Kidney (tissue), 14 donors: ENCODE measurements around the gene SNRPD3. TPM values are rescaled to one million over a fixed set of nuclear protein-coding genes. Genes with fewer than 3 reads are reported as not detected.

Experiments used
- DNase-seq, 5 donors: peaks; one replicate each; pipeline ENCODE4 v3.0.0-alpha.2; 2013 to 2020
- FAIRE-seq: peaks from 2 replicates; lab custom pipeline; 2012; peaks lifted over from hg19 to GRCh38; lab: Jason Lieb, UNC
- H3K27ac ChIP-seq, 2 donors: one replicate each; pipeline ENCODE4 v1.7.0; 2013; ENCODE audit warnings: low read depth in 2 of 2, low read length in 2 of 2, inconsistent platforms in 1 of 2
- H3K27me3 ChIP-seq: one replicate; pipeline ENCODE4 v1.7.1; 2013; ENCODE audit warnings: low read length, inconsistent platforms; ENCODE audit not compliant: control insufficient read depth, insufficient read depth
- H3K36me3 ChIP-seq, 3 donors: one replicate each; pipeline versions ENCODE4 v1.7.0 to v1.7.1; 2013; ENCODE audit warnings: low read length in 3 of 3, control low read depth in 1 of 3, inconsistent platforms in 1 of 3; ENCODE audit not compliant: insufficient read depth in 3 of 3, control insufficient read depth in 2 of 3
- H3K4me1 ChIP-seq, 3 donors: one replicate each; pipeline versions ENCODE4 v1.7.0 to v1.7.1; 2013; ENCODE audit warnings: low read length in 3 of 3, inconsistent platforms in 1 of 3, low read depth in 1 of 3; ENCODE audit not compliant: control insufficient read depth in 2 of 3, insufficient read depth in 2 of 3
- H3K4me3 ChIP-seq, 3 donors: one replicate each; pipeline versions ENCODE4 v1.7.0 to v1.8.1; 2013; ENCODE audit warnings: low read length in 3 of 3, control low read depth in 1 of 3, inconsistent platforms in 1 of 3
- H3K9ac ChIP-seq, 3 donors: one replicate each; pipeline versions ENCODE4 v1.7.0 to v1.7.1; 2013; ENCODE audit warnings: low read length in 3 of 3, control low read depth in 1 of 3, inconsistent platforms in 1 of 3
- H3K9me3 ChIP-seq, 3 donors: one replicate each; pipeline versions ENCODE4 v1.7.0 to v1.7.1; 2013; ENCODE audit warnings: low read length in 3 of 3, control low read depth in 1 of 3, inconsistent platforms in 1 of 3; ENCODE audit not compliant: control insufficient read depth in 2 of 3, insufficient read depth in 1 of 3
- CTCF ChIP-seq: IDR thresholded peaks from 3 replicates; pipeline ENCODE4 v1.5.1; 2012; ENCODE audit warnings: mild to moderate bottlenecking, moderate library complexity, borderline replicate concordance; ENCODE audit not compliant: insufficient read depth; ENCODE audit errors: extremely low read depth
- intact Hi-C: fragments of 100-400 bp; cut with DNase I; formaldehyde crosslinking; loops from one replicate; pipeline ENCODE4 v1.11.1; 2022
- polyA plus RNA-seq: library from polyadenylated mRNA; stranded (reverse); fragments of 350-450 nt; fragmentation: Illumina TruSeq; extraction: RNeasy Lipid Tissue Mini Kit (QIAGEN cat#74804); gene quantifications from one replicate; pipeline ENCODE4 v1.2.3, GENCODE V29; 2014; ENCODE audit warnings: low read depth, low replicate concordance; ENCODE audit not compliant: insufficient read depth
- total RNA-seq: library from RNA; stranded (reverse); fragmentation: NEBNext Ultra II Directional; extraction: Animal tissue kit (Norgen Biotek cat#: 25700); gene quantifications from one replicate; pipeline ENCODE4 v1.2.1, GENCODE V29; 2021
- donor health status: control.
- donor health status: control.
- donor health status: control.
- donor health status: control.
- donor health status: control.
- donor health status: DM: yes; HTN: yes; CAD: no.
- donor health status: Normal renal cell carcinoma (clear cell type).

SNRPD3 gene
- total and polyA plus RNA-seq, 2 donors from 2014 or later = 73.7 to 136 TPM

DNA sequence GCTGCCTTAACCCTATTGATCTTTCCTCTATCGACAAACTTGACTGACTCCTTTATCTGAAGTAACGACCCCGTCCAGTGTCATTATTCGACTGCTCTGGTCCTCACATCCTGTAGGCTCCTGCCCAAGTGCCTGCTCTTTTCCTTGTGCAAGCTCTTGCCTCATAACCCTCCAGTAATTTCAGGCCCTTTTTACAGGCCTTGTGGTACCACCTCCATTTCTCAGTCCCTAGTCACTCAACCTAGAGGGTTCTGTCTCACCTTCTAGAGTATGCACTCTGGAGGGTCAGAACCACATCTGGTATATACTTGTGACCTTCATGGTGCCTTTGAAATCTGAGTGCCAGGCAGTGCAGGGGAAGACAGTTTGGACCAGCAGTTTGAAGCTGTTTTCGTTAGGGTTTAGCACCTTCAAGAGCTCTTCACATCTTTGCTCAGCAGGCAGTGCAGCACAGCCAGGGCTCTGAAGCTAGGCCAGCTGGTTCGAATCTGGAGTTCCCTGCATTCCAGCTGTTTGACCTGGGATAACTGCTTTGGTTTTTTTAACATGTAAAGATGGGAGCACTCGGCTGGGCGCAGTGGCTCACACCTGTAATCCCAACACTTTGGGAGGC, 11.2 kb downstream of the SNRPD3 start:
- no peak overlapping the region for H3K4me3 ChIP-seq
- peaks cover 0 to 22% (median 19%) of the 10 kb centered on the region in 3 donors for H3K4me1 ChIP-seq
- no peak for TF ChIP-seq CTCF
- H3K36me3 ChIP-seq = peaks cover 9 to 28% (median 15%) of the 10 kb centered on the region in 3 donors
- H3K9me3 ChIP-seq = no peaks in the 10 kb centered on the region
- H3K9ac ChIP-seq = no peak overlapping the region
- no peak overlapping the region for H3K27ac ChIP-seq
- DNase-seq = no peak
- FAIRE-seq = no peak
- intact Hi-C loops = no loop called here
- H3K27me3 ChIP-seq = no peaks in the 10 kb centered on the region

DNA sequence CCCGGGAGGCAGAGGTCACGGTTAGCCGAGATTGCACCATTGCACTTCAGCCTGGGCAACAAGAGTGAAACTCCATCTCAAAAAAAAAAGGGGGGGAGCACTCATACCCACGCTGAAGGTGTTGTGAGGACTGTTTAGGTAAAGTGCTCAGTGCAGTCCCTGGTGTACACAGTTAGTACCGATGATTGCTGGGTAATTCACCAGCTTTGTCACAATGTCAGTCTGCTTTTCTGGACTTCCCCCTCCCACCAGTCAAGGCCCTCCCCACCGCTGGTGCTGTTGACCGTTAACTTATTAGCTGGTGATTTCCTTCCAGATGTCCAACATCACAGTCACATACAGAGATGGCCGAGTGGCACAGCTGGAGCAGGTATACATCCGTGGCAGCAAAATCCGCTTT, 11.9 kb downstream of the SNRPD3 start:
- no peak for TF ChIP-seq CTCF
- Histone ChIP-seq H3K27ac (no peak overlapping the region), H3K4me3 (no peak overlapping the region), H3K27me3 (no peaks in the 10 kb centered on the region), H3K4me1 (peaks cover 0 to 22% (median 19%) of the 10 kb centered on the region in 3 donors), H3K9me3 (no peaks in the 10 kb centered on the region), H3K9ac (no peak overlapping the region), H3K36me3 (peaks cover 9 to 33% (median 18%) of the 10 kb centered on the region in 3 donors)
- FAIRE-seq (no peak), DNase-seq (no peak)
- intact Hi-C loops = no loop called here

GRCh38 chr22:24571266-24571665, 15.5 kb downstream of the SNRPD3 start:
- FAIRE-seq (no peak), DNase-seq (no peak)
- Histone ChIP-seq H3K9me3 (no peaks in the 10 kb centered on the region), H3K36me3 (peaks cover 13 to 49% (median 22%) of the 10 kb centered on the region in 3 donors), H3K27me3 (no peaks in the 10 kb centered on the region), H3K4me1 (peaks cover 0 to 7% (median 6%) of the 10 kb centered on the region in 3 donors), H3K4me3 (no peak overlapping the region), H3K27ac (no peak overlapping the region), H3K9ac (no peak overlapping the region)
- intact Hi-C loops = no loop called here
- no peak for TF ChIP-seq CTCF
